K562 (cell line): Measurements from ENCODE around the gene CARM1. TPM values are rescaled to one million over a fixed set of nuclear protein-coding genes. Genes with fewer than 3 reads are reported as not detected.

Source experiments
- ATAC-seq: fragments of 200-7000 bp; cut with Tn5 transposase; 3 replicates; pipeline ENCODE4 v1.9.1; 2020; ENCODE audit warnings: moderate library complexity
- BruUV-seq: library from RNA; stranded (reverse); fragments of 400-500 nt; replicated peaks from 2 replicates; lab custom pipeline; 2021; lab: Mats Ljungman, UMichigan
- CTCF ChIA-PET: fragments of 300-600 bp; formaldehyde crosslinking; extraction: SDS; loops from one replicate; lab custom pipeline; 2021; ENCODE audit warnings: low intra/inter-chr PET ratio; lab: Yijun Ruan, JAX
- POLR2A ChIA-PET: fragments of 300-600, 350-650 bp; sonication (Branson Sonifier 250); formaldehyde crosslinking; extraction: SDS; loops from one replicate; lab custom pipeline; 2021; ENCODE audit warnings: antibody characterized with exemption, inconsistent platforms; lab: Yijun Ruan, JAX
- DNase-seq, 4 experiments: peaks; one replicate each; pipeline versions ENCODE4 v3.0.0 to v3.0.0-alpha.2; 2011 to 2018; ENCODE audit warnings: low spot score in 3 of 4, mixed read lengths in 3 of 4; ENCODE audit errors: extremely low read depth in 1 of 4
- FAIRE-seq: peaks from 2 replicates; lab custom pipeline; 2011; peaks lifted over from hg19 to GRCh38; lab: Jason Lieb, UNC
- H2AFZ ChIP-seq: 2 replicates; pipeline ENCODE4 v1.6.0; 2011; ENCODE audit warnings: low read depth, low read length, control low read depth, inconsistent platforms
- H3K27ac ChIP-seq: fragments of 200-600 bp; 3 replicates; pipeline ENCODE4 v1.8.0; 2011; ENCODE audit warnings: low read depth, mild to moderate bottlenecking, control low read depth, inconsistent platforms, low read length, moderate library complexity, mixed read lengths; ENCODE audit errors: extremely low read depth
- H3K27me3 ChIP-seq, 2 experiments: fragments of 300-600 bp in 1 of 2; 2 replicates in 1 of 2; 3 replicates in 1 of 2; pipeline versions ENCODE4 v1.6.0 to v1.8.0; 2011; ENCODE audit warnings: inconsistent platforms in 2 of 2, low read length in 2 of 2, mild to moderate bottlenecking in 1 of 2, mixed read lengths in 1 of 2, moderate library complexity in 1 of 2; ENCODE audit not compliant: control insufficient read depth in 2 of 2, insufficient read depth in 2 of 2
- H3K36me3 ChIP-seq: fragments of 300-600 bp; 3 replicates; pipeline ENCODE4 v1.8.0; 2011; ENCODE audit warnings: mild to moderate bottlenecking, low read length, inconsistent platforms; ENCODE audit not compliant: control insufficient read depth, insufficient read depth
- H3K4me1 ChIP-seq, 2 experiments: fragments of 200-600 bp in 1 of 2; replicated peaks in 1 of 2; 2 replicates in 1 of 2; 3 replicates in 1 of 2; pipeline versions ENCODE4 v1.5.1 to v1.8.0; 2011; ENCODE audit warnings: inconsistent platforms in 2 of 2, low read length in 2 of 2, mild to moderate bottlenecking in 1 of 2, mixed read lengths in 1 of 2, moderate library complexity in 1 of 2; ENCODE audit not compliant: control insufficient read depth in 2 of 2, insufficient read depth in 2 of 2
- H3K4me2 ChIP-seq: 2 replicates; pipeline ENCODE4 v1.6.1; 2011; ENCODE audit warnings: low read length, control low read depth, inconsistent platforms, mixed read lengths; ENCODE audit not compliant: insufficient read depth
- H3K4me3 ChIP-seq: fragments of 200-600 bp; sonication (generic), shearing (Covaris generic); 2 replicates; pipeline ENCODE4 v1.5.1; 2016; ENCODE audit warnings: control low read depth, inconsistent platforms
- H3K79me2 ChIP-seq: fragments of 200-600 bp; 3 replicates; pipeline ENCODE4 v1.8.0; 2011; ENCODE audit warnings: low read length, inconsistent platforms; ENCODE audit not compliant: control insufficient read depth, insufficient read depth
- H3K9ac ChIP-seq, 2 experiments: 2 replicates each; pipeline versions ENCODE4 v1.6.0 to v1.6.1; 2011; ENCODE audit warnings: low read depth in 2 of 2, low read length in 2 of 2, control low read depth in 1 of 2, inconsistent platforms in 1 of 2, mild to moderate bottlenecking in 1 of 2, mixed read lengths in 1 of 2; ENCODE audit not compliant: insufficient read depth in 1 of 2
- H3K9me1 ChIP-seq: one replicate; pipeline ENCODE4 v1.6.0; 2011; ENCODE audit warnings: inconsistent platforms, mild to moderate bottlenecking, low read length, moderate library complexity; ENCODE audit not compliant: control insufficient read depth, insufficient read depth
- H3K9me3 ChIP-seq: replicated peaks from 2 replicates; pipeline ENCODE4 v1.5.1; 2011; ENCODE audit warnings: low read depth, low read length, inconsistent platforms; ENCODE audit not compliant: control insufficient read depth, insufficient read depth
- H4K20me1 ChIP-seq: replicated peaks from 2 replicates; pipeline ENCODE4 v1.6.1; 2011; ENCODE audit warnings: low read length, inconsistent platforms, mixed read lengths; ENCODE audit not compliant: control insufficient read depth, insufficient read depth
- BCOR ChIP-seq: fragments of 450-650 bp; IDR thresholded peaks from 2 replicates; pipeline ENCODE4 v1.6.1; 2016
- CCNT2 ChIP-seq: IDR thresholded peaks from 2 replicates; pipeline ENCODE4 v1.6.1; 2011; ENCODE audit warnings: borderline replicate concordance, low read depth, mild to moderate bottlenecking, moderate library complexity, mixed read lengths, low read length; ENCODE audit not compliant: insufficient read length; ENCODE audit errors: extremely low read depth
- HEY1 ChIP-seq: fragments of 250-450 bp; sonication (Bioruptor Pico); IDR thresholded peaks from 2 replicates; pipeline ENCODE4 v1.5.0; 2020; ENCODE audit warnings: mild to moderate bottlenecking, moderate library complexity, borderline replicate concordance
- HNRNPL ChIP-seq: fragments of 200-400 bp; formaldehyde crosslinking; IDR thresholded peaks from 2 replicates; pipeline ENCODE4 v1.6.1; 2017; ENCODE audit warnings: low read depth, mild to moderate bottlenecking, low read length
- KDM1A ChIP-seq, 2 experiments: fragments of 450-650 bp; IDR thresholded peaks; 2 replicates each; pipeline ENCODE4 v1.6.1; 2016; ENCODE audit warnings: mild to moderate bottlenecking in 2 of 2
- PBX2 ChIP-seq, 2 experiments: IDR thresholded peaks in 1 of 2; conservative IDR thresholded peaks in 1 of 2; 2 replicates each; pipeline ENCODE4 v1.6.1; 2016; ENCODE audit warnings: low read depth in 2 of 2, mild to moderate bottlenecking in 1 of 2, missing compliant biosample characterization in 1 of 2, missing genetic modification characterization in 1 of 2, moderate library complexity in 1 of 2
- RBM25 ChIP-seq: fragments of 200-400 bp; formaldehyde crosslinking; IDR thresholded peaks from 2 replicates; pipeline ENCODE4 v1.6.1; 2018; ENCODE audit warnings: low read length, low read depth, moderate library complexity; ENCODE audit not compliant: severe bottlenecking
- SMARCA4 ChIP-seq: fragments of 450-650 bp; IDR thresholded peaks from 2 replicates; pipeline ENCODE4 v1.6.1; 2016
- TRIM24 ChIP-seq, 2 experiments: fragments of 450-650 bp; IDR thresholded peaks; 2 replicates each; pipeline ENCODE4 v1.6.1; 2016
- ZNF24 ChIP-seq: fragments of 450-650 bp; IDR thresholded peaks from 2 replicates; pipeline ENCODE4 v1.6.1; 2016
- WGBS: fragments of 100-300 bp; shearing (Covaris generic); methylation state at CpG from one replicate; pipeline ENCODE4 v1.1.6; 2016; ENCODE audit warnings: low coverage, mixed read lengths; ENCODE audit not compliant: insufficient coverage; ENCODE audit errors: missing lambda C conversion rate; 5-methylcytosine and 5-hydroxymethylcytosine counted together
- in situ Hi-C: fragments of 300-500 bp; cut with MboI; formaldehyde crosslinking; loops from 4 replicates; pipeline ENCODE4 v1.15.0; 2018; ENCODE audit warnings: inconsistent platforms, mixed read lengths
- intact Hi-C: fragments of 100-400 bp; cut with micrococcal nuclease; formaldehyde crosslinking; loops from 2 replicates; pipeline ENCODE4 v1.14.2; 2022
- polyA plus RNA-seq, 8 experiments: library from polyadenylated mRNA; depleted of rRNA in 4 of 8; stranded (reverse) in 5 of 8; unstranded in 3 of 8; fragments of >200 nt; fragmentation: Nextera tagmentation in 2 of 8; fragmentation: Illumina TruSeq in 1 of 8; extraction: Ambion mirVana in 2 of 8; extraction: Trizol in 1 of 8; gene quantifications; 2 replicates each; pipeline versions ENCODE4 v1.2.1 to v1.2.3, GENCODE V29; 2011 to 2014; ENCODE audit warnings: inconsistent platforms in 1 of 8, missing spikeins in 1 of 8
- total RNA-seq, 7 experiments: library from RNA; depleted of rRNA in 6 of 7; stranded (reverse); fragments of >200 nt in 6 of 7; fragmentation: Illumina TruSeq in 2 of 7; extraction: Trizol in 2 of 7; gene quantifications; 2 replicates each; pipeline versions ENCODE4 v1.2.1 to v1.2.3, GENCODE V29; 2011 to 2021; ENCODE audit warnings: low replicate concordance in 1 of 7

CARM1 gene
- total and polyA plus RNA-seq, 9 of the 15 experiments (the other 6 are each of a cell fraction or from before 2014, with no cell fraction given) = 0.36 to 86.0 (median 29.7) TPM

- TF ChIP-seq PBX2 (CRISPR knock-in tag; IDR thresholded peaks at IDR 0.05; ENCODE audit: low read depth) (0 out of 2 replicates have a peak, but pooled peaks have one; percentile 4), PBX2 (tag; conservative IDR thresholded peaks at IDR 0.05; ENCODE audit: low read depth) (peak; percentile 58), TRIM24 (IDR thresholded peaks at IDR 0.05) (no peak)
Observed at GRCh38 chr19:10842788-10843187, 28.6 kb upstream of the CARM1 start (continued).

- Histone ChIP-seq H3K4me1 (peaks cover 7 to 14% of the 10 kb centered on the region in 2 experiments; a peak in 4 of 5 replicates), H3K27me3 (no peaks in the 10 kb centered on the region), H3K9me3 (no peaks in the 10 kb centered on the region), H3K4me2 (no peak overlapping the region), H3K9me1 (no peaks in the 10 kb centered on the region), H3K36me3 (no peaks in the 10 kb centered on the region), H2AFZ (no peak overlapping the region), H3K79me2 (no peaks in the 10 kb centered on the region), H3K4me3 (no peak overlapping the region), H3K9ac (no peak overlapping the region), H3K27ac (no peak overlapping the region), H4K20me1 (no peaks in the 10 kb centered on the region)
- no TSS peak for BruUV-seq
- POLR2A ChIA-PET = interaction anchor here (0.6 to 0.9 kb wide), 2 partner anchors 12 to 15 kb away, joined by 3 read pairs; no protein-coding TSS in a partner anchor
- CTCF ChIA-PET = no interaction called here
- 29% methylated on average over 2 of the region's 2 CpGs for WGBS
- DNase-seq (peak in 1 of 4 experiments; percentile 2), FAIRE-seq (no peak), ATAC-seq (no peak)
- in situ Hi-C loops (no loop called here), intact Hi-C loops (no loop called here)
- peak; percentile 59 for TF ChIP-seq BCOR
- TF ChIP-seq KDM1A (IDR thresholded peaks at IDR 0.05) = 0 out of 4 replicates have a peak, but pooled peaks of 1 of the 2 experiments have one; percentile 15
- no peak for TF ChIP-seq HNRNPL
- no peak for TF ChIP-seq SMARCA4
- TF ChIP-seq CCNT2 = no peak
- peak; percentile 97 for TF ChIP-seq RBM25
- no peak for TF ChIP-seq ZNF24
- TF ChIP-seq HEY1 (CRISPR knock-in tag) = no peak
Observed at GRCh38 chr19:10846500-10847202, 24.7 kb upstream of the CARM1 start.
